ENCODE results near the gene FAM53B. TPM values are rescaled to one million over a fixed set of nuclear protein-coding genes. Genes with fewer than 3 reads are reported as not detected.

FAM53B gene
- total RNA-seq, 4 donors from 2014 or later = 63.5 to 75.5 (median 67.3) TPM

DNA sequence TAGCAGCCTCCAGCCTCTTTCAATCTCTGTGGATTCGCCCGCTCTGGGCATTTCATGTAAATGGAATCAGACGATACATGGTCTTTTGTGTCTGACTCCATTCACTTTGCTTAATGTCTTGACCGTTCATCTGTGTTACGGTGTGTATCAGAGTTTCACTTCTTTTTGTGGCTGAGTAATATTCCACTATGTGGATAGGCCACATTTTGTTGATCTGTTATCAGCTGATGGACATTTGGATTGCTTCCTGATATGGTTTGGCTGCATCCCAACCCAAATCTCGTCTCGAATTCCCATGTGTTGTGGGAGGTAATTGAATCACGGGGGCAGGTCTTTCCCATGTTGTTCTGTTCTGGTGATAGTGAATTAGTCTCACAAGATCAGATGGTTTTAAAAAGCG is 173.5 kb downstream of the FAM53B start:
- no peak for DNase-seq (ENCODE audit: low spot score in 2 of 2)
- Histone ChIP-seq H3K9me3 (no peaks in the 10 kb centered on the region), H3K36me3 (no peaks in the 10 kb centered on the region), H3K4me1 (peaks cover 3% of the 10 kb centered on the region), H3K27me3 (no peaks in the 10 kb centered on the region), H3K4me3 (no peak overlapping the region), H3K27ac (no peak overlapping the region)
- TF ChIP-seq POLR2AphosphoS5 (IDR thresholded peaks at IDR 0.05) (no peak), EP300 (IDR thresholded peaks at IDR 0.05) (no peak), POLR2A (IDR thresholded peaks at IDR 0.05) (no peak)
- TF ChIP-seq, protein P1, sequence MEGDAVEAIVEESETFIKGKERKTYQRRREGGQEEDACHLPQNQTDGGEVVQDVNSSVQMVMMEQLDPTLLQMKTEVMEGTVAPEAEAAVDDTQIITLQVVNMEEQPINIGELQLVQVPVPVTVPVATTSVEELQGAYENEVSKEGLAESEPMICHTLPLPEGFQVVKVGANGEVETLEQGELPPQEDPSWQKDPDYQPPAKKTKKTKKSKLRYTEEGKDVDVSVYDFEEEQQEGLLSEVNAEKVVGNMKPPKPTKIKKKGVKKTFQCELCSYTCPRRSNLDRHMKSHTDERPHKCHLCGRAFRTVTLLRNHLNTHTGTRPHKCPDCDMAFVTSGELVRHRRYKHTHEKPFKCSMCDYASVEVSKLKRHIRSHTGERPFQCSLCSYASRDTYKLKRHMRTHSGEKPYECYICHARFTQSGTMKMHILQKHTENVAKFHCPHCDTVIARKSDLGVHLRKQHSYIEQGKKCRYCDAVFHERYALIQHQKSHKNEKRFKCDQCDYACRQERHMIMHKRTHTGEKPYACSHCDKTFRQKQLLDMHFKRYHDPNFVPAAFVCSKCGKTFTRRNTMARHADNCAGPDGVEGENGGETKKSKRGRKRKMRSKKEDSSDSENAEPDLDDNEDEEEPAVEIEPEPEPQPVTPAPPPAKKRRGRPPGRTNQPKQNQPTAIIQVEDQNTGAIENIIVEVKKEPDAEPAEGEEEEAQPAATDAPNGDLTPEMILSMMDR (IDR thresholded peaks at IDR 0.05) = no peak
- 78% methylated on average over 9 of the region's 9 CpGs for WGBS

DNA sequence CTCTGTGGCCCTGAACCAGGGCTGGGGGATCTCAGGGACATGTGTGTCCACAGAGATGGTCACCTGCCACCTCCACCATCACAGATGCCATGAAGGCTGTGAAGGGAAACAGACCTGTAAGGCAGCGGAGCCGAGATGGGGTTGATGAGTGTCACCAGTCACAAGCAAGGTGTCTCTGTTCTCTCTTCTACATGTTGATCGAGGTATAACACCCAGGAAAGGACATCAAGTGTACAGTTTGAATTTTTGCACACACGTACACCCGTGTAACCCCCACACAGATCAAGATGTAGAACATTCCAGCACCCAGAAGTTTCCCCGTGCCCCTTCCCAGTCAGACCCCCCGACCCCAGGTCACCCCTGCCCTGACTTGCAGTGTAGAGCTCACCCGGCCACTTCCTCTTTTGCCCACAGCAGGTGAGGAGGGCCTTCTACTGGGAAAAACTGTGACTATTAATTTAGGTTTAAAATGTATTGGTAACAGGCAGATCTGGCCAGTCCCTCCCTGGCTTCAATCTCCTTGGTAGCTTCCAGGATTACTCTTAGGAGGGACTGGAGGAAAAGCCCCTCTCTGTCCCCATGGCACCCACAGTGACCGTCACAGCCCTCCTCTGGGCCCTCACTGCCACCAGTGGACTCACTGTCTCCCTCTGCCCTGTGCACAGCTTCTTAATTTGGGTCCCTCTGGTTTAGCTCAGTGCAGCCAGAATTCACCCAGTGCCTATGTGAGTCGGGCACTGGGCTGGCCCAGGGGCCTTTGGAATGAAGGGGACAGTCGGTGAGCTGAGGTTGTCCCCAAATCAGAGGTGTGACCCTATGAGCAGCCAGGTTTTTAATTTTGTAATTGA is 174.3 kb downstream of the FAM53B start:
- no peaks in the 10 kb centered on the region for H3K27me3 ChIP-seq
- H3K36me3 ChIP-seq = no peaks in the 10 kb centered on the region
- H3K4me1 ChIP-seq = peaks cover 4% of the 10 kb centered on the region
- no peak overlapping the region for H3K4me3 ChIP-seq
- TF ChIP-seq POLR2A (IDR thresholded peaks at IDR 0.05) = no peak
- TF ChIP-seq POLR2AphosphoS5 (IDR thresholded peaks at IDR 0.05) = no peak
- TF ChIP-seq EP300 (IDR thresholded peaks at IDR 0.05) = no peak
- TF ChIP-seq, protein P1 (IDR thresholded peaks at IDR 0.05) = no peak
- DNase-seq (ENCODE audit: low spot score in 2 of 2) = no peak
- no peak overlapping the region for H3K27ac ChIP-seq
- no peaks in the 10 kb centered on the region for H3K9me3 ChIP-seq
- 66% methylated on average over 11 of the region's 11 CpGs for WGBS

Other genes with a start within 250 kb of the FAM53B start
- gene EEF1AKMT2, start 47.5 kb upstream of the FAM53B start, total RNA-seq = 10 to 100 TPM; 11.4 to 23.8 (median 15.3) TPM
- 10 to 100 TPM; 12.4 to 17.3 (median 15.7) TPM for gene ABRAXAS2, start 57.4 kb upstream of the FAM53B start, total RNA-seq
- 10 to 100 TPM; 21.2 to 37.9 (median 30.2) TPM for gene ZRANB1, start 197.7 kb upstream of the FAM53B start, total RNA-seq